NOMO-1 (cell line): Measurements from ENCODE around the gene SGMS1.
A peak's percentile ranks its signal among the peaks of the same experiment; 100 is the strongest.

Source experiments
- DNase-seq, 2 experiments: peaks; one replicate each; lab custom pipeline; 2025; ENCODE audit not compliant: unreplicated experiment in 2 of 2; lab: John Stamatoyannopoulos, UW

The SGMS1 gene

DNA sequence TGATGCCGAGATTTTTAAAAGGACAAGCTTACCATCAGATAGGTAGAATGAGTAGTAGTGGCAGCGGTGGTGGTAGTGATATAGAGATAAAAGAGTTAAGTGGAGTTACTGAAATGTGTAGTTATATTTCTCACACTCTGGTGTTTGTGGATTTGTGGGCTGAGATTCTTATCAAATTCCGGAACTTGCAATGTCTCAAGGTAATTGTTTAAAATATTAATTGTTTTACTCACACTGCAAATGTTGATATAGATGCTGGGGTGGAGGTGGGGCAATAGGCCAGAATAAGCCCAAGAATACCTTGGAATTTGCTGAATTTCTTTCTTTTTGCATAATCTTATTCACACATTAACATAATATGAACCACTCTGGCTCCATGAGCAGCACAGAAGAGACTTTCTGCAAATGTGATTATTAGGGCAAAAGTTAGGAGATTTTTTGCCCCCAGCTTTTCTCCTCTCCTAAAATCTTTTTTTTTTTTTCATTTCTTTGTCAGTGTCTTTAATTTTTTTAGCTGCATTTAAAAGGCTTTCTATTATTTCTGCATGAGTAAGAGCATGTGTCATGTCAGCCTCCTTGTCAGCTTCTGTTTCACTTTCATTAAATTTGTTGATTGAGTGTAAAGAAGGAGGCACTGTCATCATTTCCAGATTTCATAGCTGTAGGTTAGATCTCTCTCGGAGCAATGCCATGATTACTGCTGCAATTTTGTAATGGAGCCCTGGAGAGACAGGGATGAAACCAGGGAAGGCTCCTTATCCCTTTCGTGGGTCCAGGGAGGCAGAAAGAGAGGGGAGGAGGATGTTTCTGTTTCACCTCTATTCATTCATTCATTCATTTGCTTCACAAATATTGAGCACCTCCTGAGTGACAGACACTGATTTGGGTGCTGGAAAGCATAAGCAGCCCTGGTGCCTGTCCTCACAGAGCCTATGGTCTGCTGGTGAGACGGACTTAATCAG lies 13.1 kb upstream of the SGMS1 start:
- DNase-seq = no peak

DNA sequence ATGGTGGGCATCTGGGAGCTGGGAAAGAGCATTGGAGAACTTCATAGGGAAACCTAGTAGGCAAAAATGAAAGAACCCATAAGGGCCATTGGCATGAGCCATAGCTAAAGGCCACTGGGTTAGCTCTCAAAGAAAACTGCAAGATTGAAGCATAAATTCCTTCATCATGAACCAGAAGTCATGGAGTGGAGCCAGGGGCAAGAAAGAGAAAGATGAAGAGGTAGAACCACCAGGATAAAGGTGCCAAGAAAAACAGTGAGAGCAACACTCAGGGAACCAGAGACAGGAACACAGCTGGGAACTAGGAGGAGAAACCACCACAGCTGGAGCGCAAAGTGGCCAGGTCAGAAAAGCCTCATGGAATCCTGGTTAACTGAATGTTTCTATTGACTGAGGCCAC lies 11.5 kb upstream of the SGMS1 start:
- DNase-seq = no peak

DNA sequence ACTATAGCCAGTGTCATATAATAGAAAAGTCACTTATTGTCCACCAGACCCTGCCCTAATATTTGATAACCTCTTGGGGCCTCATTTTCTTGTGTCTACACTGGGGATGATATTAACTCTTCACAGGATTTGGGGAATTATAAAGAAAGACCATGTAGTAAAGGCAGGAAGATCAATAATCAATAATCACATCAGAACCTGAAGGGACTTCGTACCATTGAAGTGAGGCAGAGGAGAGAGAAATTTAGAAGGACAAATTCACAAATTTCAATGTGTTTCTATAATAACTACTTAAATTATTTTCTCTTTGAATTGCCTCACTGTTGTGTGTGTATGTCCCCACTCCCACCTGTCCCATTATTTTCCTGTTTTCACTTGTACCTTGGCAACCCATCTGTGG lies 10.7 kb upstream of the SGMS1 start:
- DNase-seq = no peak

DNA sequence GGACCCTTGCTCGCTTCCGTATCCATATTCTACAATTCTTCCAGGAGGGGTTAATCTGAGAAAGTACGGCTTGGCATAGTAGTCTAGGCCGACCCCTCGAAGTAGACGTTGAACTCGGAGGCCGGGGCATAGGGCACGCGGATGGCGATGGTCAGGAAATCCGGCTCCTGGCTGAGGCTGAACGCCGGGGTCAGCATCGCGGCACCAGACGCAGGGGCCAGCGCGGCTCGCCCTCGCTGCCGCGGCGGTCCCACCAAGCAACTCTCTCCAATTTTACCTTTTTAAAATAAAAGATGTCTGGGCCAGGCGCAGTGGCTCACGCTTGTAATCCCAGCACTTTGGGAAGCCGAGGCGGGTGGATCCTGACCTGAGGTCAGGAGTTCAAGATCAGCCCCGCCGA lies 7.3 kb upstream of the SGMS1 start:
- DNase-seq = no peak

DNA sequence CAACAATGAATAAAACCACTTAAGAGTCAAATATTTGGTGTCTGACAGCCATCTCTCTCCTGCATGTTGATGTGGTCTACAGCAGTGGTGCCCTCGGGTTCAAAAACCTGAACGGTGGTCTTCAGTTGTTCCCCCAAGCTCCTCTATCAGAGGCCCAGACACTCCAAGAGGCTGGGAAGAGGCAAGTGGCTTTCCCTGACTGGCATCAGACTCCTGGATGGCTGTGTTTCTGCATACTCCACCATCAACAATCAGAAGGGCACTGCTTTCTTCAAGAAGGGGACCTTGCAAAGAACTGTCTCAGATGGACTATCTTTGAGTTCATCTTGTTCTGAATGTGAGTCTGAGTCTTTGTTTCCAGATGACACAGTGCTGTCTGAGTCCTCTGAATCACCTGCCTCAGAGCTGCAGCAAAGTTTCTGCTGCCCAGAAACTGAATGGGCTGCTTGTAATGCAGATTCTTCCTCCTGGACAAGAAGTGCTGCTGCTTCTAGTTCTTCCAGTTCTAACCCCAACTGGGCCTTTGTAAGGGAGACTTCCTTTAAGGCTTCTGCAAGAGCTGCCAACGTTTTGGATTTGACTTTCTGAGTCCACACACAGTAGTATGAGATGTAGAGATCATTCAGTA lies 5.9 kb upstream of the SGMS1 start:
- no peak for DNase-seq

DNA sequence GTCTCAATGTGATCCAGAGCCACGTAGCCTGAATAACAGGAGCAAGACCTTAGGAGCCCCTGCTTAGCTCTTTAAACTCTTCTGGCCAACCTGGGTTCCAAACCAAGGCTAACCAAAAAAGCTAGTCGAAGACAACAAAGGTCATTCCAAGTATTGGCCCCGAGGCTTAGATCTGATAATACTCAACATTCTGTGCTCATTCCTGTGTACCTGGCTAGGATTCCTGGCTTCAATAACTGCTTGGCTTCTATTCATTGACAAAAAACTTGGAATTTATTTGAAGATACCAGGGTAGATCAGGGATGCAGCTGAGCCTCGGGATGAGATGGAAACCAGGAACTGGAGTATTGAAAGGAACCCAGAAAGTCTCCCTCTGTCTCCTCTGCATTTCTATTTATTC lies 4.1 kb upstream of the SGMS1 start:
- no peak for DNase-seq

DNA sequence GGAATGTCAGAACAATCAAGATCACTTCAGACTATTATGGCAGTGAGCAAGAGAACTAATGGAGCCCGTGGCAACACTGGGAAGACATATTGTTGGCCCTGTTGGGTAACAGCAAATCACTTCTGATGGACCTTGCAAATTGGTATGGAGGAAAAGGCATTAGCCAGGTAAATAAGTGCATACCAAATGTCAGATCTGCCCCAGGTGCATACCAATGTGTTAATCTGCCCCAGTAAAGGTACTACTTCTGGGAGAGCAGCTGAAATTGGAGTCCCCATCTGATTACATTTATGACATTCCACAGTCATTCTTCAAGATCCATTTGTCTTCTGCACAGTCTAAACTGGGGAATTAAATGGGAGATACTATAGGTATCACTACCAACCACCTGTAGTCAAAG lies 3.7 kb upstream of the SGMS1 start:
- no peak for DNase-seq

DNA sequence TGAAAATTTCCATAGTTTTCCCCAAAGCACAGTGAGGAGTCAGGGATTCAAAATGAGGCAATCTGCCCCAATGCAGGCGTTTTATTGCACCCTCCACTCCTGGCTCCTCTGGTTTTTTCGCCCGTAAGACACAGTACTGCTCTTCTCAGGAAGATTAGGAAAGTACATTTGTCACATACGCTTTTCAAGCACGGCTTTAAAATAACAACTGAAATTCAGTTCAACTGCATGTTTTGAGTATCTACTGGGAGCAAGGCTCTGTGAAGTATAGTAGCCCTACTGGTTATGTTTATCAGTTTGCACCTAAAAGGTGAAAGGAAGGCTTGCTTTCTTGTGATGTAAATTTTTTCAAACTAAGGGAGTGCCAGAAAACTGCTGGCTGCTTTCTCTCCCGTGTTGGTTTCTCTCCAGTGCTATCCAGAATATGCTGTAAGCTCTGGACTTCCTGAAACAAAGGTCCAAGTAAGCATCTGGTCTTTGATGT lies 1.9 kb upstream of the SGMS1 start:
- DNase-seq = no peak

DNA sequence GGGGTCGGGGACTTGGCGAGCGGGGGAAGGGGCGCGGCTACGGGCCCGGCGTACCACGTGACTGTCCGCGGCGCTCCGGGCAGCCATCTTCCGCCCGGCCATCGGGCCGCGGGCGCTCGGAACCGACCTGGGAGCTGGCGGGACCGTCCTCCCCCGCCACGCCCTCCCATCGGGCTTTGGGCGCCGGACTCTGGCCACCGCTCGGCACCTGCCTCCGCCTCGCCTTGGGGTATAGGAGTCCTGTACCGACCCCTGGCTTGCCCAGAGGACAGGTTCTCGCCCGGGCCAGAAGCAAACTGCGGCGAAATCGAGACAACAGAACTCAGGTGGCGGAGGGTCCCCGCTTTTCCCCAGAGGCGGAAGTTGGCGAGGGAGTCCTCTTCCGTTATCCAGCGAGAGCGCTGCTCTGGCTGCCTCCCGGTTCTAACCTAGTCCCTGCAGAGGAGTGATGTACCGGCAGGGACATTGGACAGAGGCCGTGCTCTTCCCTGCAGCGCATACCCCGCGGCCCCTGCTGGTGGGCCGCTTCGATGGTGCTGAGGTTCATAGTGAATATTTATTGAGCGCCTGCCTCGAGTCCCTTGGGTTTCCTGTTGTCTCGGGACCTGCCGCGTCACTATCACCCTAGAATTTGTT lies 1.2 kb upstream of the SGMS1 start:
- DNase-seq = peak; percentile 77 to 85

DNA sequence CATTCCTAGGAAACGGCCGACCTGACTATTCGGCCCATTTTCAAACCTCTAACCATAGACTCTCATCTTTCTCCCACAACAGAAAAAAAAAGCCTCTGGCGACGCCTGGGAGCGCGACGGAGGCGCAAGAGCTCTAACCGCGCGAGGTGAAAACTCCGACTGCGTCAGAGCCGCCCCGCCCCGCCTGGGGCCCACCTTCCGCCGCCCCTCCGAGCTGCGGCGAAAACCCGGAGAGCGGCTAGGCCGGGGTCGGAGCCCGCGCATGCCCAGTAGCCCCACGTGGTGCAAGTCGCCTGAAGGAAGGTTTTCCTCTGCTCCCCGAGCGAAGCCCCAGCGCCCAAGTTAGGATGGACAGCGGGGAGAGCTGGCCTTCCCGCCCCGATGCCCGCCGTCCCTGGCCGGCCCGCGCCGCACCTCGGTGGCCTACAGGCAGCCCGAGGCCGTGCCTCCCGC lies 683 bp upstream of the SGMS1 start:
- DNase-seq = peak; percentile 93 to 95

DNA sequence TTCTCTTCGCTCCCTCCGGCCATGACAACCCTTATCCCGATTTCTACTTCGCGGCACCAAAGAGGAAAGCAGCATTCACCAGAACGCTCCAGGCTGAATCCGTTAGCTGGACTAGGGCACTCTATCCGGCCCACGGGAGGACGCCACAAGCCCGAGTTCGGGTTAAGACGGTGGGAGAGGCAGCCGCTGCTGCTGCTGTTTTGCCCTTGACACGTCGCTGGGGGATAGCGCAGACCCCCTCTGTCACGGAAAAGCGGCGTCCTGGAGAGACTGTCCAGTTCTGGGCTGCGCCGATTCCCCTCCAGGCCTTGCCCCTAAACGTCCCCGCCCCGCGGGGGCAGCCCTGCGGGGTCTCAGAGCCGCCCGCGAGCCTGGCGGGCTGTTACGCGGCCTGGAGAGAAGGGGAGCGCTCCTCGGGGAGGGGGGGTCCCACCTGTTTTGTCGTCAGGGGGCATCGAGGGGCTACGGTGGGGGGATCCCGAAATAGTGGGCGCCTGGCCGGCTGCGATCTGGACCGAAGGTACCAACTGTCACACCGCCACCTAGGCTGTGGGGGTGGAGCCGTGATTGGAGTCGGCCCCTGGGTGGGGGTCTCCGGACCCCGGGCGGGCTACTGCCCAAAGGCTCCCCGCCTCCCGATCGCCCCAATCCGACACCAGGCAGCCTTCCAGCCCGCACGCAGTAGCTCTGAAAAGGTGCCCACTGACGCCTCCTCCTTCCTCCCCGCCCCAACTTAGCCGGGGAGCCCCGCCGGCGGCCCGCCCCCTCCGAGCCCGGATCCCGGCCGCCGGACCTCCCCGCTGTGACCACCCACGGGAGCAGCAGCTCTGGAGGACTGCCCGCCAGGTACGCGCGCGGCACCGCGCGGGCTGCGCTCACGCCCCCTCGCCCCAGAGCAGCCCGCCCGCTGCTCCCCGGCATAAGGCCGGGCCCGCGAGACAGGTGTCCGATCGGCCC lies 772 bp downstream of the SGMS1 start:
- peak in 1 of 2 experiments; percentile 30 for DNase-seq

DNA sequence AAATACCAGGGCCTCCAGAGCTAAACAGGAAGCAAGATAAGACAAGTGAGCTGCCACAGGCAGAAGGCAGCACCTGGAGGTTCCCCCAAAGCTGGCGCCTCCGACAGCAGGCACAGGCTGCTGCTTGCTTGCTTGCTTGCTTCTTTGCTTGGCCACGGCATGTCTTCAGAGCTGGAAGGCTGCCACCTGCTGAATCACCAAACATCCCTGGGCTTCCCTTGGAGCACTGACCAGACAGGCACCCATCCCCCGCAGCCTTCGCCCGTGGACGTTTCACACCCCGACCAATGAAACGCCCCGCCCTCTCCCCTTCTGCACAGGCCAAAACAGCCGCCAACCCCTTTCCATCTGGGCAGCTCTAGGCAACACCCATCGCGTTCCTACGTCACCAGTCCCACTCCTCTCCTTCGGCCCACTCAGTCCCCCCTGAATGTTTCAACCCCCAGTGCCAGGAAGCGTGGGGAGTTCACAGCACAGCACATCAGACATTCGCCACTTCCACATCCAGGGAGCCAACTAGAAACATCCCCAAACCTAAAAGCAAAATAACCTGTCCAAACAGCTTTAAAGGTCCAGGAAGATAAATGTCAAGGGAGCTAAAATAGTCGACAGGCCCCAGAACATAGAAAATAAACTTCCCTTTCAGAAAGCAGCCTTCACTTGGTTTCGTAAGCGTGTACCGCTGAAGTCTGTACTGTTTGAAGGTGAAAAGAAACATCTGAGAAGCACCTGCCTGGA lies 1.6 kb downstream of the SGMS1 start:
- DNase-seq = peak; percentile 52 to 62

DNA sequence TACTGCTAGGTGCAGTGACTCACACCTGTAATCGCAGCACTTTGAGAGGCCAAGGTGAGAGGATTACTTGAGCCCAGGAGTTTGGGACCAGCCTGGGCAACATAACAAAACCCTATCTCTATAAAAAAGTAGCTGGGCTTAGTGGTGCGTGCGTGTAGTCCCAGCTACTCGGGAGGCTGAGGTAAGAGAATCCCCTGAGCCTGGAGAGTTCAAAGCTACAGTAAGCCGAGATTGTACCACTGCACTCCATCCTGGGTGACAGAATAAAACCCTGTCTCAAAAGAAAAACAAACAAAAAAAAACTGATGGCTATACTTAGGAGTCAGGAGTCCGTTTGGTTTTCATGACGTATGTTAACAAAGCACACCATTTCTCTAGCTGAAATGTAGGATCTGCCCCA lies 2.9 kb downstream of the SGMS1 start:
- DNase-seq = no peak

DNA sequence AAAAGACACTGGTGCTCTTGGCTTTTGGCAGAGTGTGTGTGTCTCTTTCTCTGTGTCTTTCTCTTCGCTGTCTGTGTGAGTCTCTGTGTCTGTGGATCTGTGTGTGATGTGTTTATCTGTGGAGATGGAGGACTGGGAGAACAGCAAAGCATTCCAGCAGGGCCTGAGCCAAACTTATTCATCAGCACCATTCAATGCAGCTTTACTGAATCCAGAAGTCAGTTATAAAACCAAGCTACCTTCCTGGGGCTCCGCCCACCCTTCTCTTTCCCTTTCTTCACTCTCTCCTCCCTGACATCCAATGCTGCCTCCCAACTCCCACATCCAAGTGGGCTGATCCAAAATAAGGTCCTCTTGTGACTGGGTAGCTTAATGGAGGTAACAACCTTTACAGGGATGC lies 3.9 kb downstream of the SGMS1 start:
- no peak for DNase-seq

DNA sequence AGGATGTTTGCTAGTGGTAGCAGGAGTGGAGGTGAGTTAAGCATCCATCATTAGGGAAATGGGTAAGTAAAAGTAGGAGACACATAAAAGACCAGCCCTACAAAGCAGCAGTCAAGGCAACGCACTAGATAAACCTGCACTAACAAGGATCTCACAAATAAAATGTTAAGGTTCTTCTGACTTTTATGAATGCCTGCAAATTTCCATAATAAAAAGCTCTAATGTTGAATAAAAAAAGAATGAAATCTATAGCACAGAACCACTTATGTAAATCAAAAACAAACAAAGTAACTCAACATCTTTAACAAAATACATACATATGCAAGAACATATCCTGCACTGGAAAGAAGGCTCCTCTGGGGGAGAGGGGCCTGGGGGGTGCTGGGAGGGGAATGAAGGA lies 4.6 kb downstream of the SGMS1 start:
- DNase-seq = no peak

DNA sequence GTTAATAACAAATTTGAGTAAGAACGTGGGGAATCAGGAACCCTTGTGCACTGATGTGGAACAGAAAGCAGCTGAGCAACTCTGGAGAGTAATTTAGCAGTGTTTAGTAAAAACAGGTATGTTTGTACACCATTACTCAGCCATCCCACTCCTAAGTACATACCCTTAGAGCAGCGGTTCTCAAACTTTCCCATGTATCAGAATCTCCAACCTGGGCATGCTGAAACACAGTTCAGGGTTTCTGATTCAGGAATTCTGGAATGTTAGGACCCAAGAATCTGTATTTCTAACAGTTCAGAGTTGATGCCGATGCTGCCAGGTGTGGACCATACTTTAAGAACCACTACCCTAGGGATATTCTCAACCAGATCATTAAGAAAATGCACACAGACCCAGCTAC lies 5.1 kb downstream of the SGMS1 start:
- no peak for DNase-seq

DNA sequence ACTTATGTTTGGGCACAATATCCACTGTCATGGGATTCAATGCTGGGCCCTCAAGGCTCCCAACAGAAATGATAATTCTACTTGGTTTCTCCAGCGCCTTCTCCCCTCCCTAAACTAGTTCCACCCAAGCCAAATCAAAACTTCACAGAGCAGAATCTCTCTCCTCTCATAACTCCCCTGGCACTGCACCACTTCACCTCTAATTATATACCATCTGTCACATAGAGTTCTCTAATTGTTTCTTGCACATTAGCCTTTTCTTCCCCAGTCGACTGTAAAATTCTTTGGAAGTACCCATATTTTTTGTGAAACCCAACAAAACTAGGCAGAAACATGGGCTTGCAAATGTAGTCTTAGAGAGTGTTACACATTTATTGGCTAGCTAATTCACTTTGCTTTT lies 8.1 kb downstream of the SGMS1 start:
- DNase-seq = no peak

DNA sequence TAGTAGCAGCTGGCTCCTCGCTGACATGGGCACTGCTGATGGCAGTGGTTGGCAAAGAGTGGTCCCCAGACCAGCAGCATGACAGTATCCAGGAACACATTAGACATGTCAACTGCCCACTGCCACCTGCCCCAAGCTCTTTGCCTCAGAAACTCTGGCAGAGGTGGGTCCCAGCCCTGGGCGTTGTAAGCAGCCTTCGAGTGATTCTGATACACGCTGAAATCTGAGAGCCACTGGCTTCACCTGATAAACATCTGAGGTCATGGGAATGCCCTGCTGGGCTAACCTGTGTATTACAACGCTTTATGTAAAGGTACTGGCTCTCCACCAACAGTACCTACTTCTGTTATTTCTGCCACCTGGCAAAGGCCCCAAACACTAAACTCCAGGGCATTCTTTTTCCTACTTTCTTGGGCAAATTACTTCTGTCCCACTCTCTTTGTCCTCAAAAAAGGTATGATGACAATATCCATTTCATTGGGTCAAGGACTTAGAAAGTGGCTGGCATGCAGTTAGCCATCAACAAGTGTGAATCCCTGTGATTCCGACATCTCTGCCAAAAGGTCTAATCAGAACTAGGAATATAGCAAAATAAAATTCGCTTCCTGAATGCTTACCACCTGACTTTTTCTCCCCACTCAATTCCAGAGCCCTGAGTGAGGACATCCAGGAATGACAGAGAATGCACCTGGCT lies 9.2 kb downstream of the SGMS1 start:
- DNase-seq = no peak
